ENCODE measurements around the gene ARSA. TPM values are rescaled to one million over a fixed set of nuclear protein-coding genes. Genes with fewer than 3 reads are reported as not detected.

ARSA gene
- total and polyA plus RNA-seq, 2 of the 13 experiments (the other 11 are each of a cell fraction or from before 2014, with no cell fraction given): 9.0 to 11.5 TPM

- TF ChIP-seq, protein P1, sequence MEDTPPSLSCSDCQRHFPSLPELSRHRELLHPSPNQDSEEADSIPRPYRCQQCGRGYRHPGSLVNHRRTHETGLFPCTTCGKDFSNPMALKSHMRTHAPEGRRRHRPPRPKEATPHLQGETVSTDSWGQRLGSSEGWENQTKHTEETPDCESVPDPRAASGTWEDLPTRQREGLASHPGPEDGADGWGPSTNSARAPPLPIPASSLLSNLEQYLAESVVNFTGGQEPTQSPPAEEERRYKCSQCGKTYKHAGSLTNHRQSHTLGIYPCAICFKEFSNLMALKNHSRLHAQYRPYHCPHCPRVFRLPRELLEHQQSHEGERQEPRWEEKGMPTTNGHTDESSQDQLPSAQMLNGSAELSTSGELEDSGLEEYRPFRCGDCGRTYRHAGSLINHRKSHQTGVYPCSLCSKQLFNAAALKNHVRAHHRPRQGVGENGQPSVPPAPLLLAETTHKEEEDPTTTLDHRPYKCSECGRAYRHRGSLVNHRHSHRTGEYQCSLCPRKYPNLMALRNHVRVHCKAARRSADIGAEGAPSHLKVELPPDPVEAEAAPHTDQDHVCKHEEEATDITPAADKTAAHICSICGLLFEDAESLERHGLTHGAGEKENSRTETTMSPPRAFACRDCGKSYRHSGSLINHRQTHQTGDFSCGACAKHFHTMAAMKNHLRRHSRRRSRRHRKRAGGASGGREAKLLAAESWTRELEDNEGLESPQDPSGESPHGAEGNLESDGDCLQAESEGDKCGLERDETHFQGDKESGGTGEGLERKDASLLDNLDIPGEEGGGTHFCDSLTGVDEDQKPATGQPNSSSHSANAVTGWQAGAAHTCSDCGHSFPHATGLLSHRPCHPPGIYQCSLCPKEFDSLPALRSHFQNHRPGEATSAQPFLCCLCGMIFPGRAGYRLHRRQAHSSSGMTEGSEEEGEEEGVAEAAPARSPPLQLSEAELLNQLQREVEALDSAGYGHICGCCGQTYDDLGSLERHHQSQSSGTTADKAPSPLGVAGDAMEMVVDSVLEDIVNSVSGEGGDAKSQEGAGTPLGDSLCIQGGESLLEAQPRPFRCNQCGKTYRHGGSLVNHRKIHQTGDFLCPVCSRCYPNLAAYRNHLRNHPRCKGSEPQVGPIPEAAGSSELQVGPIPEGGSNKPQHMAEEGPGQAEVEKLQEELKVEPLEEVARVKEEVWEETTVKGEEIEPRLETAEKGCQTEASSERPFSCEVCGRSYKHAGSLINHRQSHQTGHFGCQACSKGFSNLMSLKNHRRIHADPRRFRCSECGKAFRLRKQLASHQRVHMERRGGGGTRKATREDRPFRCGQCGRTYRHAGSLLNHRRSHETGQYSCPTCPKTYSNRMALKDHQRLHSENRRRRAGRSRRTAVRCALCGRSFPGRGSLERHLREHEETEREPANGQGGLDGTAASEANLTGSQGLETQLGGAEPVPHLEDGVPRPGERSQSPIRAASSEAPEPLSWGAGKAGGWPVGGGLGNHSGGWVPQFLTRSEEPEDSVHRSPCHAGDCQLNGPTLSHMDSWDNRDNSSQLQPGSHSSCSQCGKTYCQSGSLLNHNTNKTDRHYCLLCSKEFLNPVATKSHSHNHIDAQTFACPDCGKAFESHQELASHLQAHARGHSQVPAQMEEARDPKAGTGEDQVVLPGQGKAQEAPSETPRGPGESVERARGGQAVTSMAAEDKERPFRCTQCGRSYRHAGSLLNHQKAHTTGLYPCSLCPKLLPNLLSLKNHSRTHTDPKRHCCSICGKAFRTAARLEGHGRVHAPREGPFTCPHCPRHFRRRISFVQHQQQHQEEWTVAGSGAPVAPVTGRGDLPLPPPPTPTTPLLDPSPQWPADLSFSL (CRISPR knock-in tag; IDR thresholded peaks at IDR 0.05): no peak
- TF ChIP-seq, protein P2, sequence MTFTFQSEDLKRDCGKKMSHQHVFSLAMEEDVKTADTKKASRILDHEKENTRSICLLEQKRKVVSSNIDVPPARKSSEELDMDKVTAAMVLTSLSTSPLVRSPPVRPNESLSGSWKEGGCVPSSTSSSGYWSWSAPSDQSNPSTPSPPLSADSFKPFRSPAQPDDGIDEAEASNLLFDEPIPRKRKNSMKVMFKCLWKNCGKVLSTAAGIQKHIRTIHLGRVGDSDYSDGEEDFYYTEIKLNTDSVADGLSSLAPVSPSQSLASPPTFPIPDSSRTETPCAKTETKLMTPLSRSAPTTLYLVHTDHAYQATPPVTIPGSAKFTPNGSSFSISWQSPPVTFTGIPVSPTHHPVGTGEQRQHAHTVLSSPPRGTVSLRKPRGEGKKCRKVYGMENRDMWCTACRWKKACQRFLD (CRISPR knock-in tag; IDR thresholded peaks at IDR 0.05; ENCODE audit: borderline replicate concordance): no peak
- TF ChIP-seq ZBTB1 (CRISPR knock-in tag; IDR thresholded peaks at IDR 0.05; ENCODE audit: borderline replicate concordance): no peak
- no peak for TF ChIP-seq ZNF317 (CRISPR knock-in tag; IDR thresholded peaks at IDR 0.05)
- TF ChIP-seq MTF2 (CRISPR knock-in tag; IDR thresholded peaks at IDR 0.05; ENCODE audit: borderline replicate concordance): 0 out of 2 replicates have a peak, but pooled peaks have one; percentile 75
- TF ChIP-seq, protein P3, sequence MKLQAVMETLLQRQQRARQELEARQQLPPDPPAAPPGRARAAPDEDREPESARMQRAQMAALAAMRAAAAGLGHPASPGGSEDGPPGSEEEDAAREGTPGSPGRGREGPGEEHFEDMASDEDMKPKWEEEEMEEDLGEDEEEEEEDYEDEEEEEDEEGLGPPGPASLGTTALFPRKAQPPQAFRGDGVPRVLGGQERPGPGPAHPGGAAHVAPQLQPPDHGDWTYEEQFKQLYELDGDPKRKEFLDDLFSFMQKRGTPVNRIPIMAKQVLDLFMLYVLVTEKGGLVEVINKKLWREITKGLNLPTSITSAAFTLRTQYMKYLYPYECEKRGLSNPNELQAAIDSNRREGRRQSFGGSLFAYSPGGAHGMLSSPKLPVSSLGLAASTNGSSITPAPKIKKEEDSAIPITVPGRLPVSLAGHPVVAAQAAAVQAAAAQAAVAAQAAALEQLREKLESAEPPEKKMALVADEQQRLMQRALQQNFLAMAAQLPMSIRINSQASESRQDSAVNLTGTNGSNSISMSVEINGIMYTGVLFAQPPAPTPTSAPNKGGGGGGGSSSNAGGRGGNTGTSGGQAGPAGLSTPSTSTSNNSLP (IDR thresholded peaks at IDR 0.05; ENCODE audit: low read depth, low read length): no peak
- TF ChIP-seq BRF2 (CRISPR knock-in tag; IDR thresholded peaks at IDR 0.05): no peak
- TF ChIP-seq ZNF235 (CRISPR knock-in tag; IDR thresholded peaks at IDR 0.05; ENCODE audit: borderline replicate concordance): no peak
- TF ChIP-seq SMAD9 (CRISPR knock-in tag; IDR thresholded peaks at IDR 0.05): 0 out of 2 replicates have a peak, but pooled peaks have one; percentile 50
- no peak for TF ChIP-seq ZNF7 (CRISPR knock-in tag; IDR thresholded peaks at IDR 0.05)
- no peak for TF ChIP-seq ASH2L (IDR thresholded peaks at IDR 0.05; ENCODE audit: insufficient read length, low read depth, low read length)
- 0 out of 2 replicates have a peak, but pooled peaks have one; percentile 28 for TF ChIP-seq RCOR2 (CRISPR knock-in tag; IDR thresholded peaks at IDR 0.05)
- no peak for TF ChIP-seq ZFP36L1 (CRISPR knock-in tag; IDR thresholded peaks at IDR 0.05)
- TF ChIP-seq GTF3A (CRISPR knock-in tag; conservative IDR thresholded peaks at IDR 0.05): no peak
- no peak for TF ChIP-seq ZC3H13 (CRISPR knock-in tag; IDR thresholded peaks at IDR 0.05)
Observed at GRCh38 chr22:50620593-50621355, 7.2 kb downstream of the ARSA start (continued).

All from HepG2 (cell line).